ENCODE data around the gene PPP1R2B. TPM values are rescaled to one million over a fixed set of nuclear protein-coding genes. Genes with fewer than 3 reads are reported as not detected.

Gene PPP1R2B
- total RNA-seq, 1 experiment from 2014 or later: not detected

DNA sequence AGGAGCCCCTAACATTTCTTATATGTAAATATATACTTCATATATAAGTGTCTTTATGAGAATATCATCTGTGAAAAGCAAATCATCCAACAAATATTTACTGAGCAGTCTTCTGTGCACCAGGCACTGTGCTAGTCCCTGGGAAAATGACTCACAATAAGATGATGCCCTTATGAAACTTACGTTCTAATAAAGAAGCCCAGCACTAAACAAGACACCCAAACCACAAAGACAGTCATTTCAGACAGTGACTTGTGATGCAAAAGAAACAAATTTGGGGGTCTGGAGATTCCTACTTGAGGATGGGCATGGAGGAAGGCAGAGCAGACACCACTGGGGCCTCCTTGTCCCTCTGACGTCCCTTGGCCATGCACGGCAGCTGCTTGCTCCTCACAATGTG is 30.6 kb upstream of the PPP1R2B start:
- Histone ChIP-seq H3K9me2 (ENCODE audit: insufficient read depth) (no peaks in the 10 kb centered on the region), H3K27ac (no peak overlapping the region), H3F3A (ENCODE audit: insufficient read depth, low read depth) (no peaks in the 10 kb centered on the region), H4K20me1 (ENCODE audit: insufficient read depth) (no peaks in the 10 kb centered on the region), H3K36me3 (ENCODE audit: low read depth) (no peaks in the 10 kb centered on the region), H3K9me3 (ENCODE audit: insufficient read depth, low read depth) (no peaks in the 10 kb centered on the region), H3K27me3 (ENCODE audit: insufficient read depth, low read depth) (peaks cover 3% of the 10 kb centered on the region; the same call in 1 of the 2 replicates), H2AFZ (no peak overlapping the region), H3K4me2 (no peak overlapping the region), H3K4me3 (no peak overlapping the region), H3K79me2 (ENCODE audit: low read depth) (no peaks in the 10 kb centered on the region), H3K4me1 (replicated peaks; ENCODE audit: insufficient read depth) (no peaks in the 10 kb centered on the region)
- POLR2A ChIA-PET (ENCODE audit: unreplicated experiment): no interaction called here
- BruUV-seq (replicated peaks): no TSS peak
- intact Hi-C loops (cut with micrococcal nuclease; ENCODE audit: unreplicated experiment): loop anchor here (5.0 kb wide), 1 partner anchor 1202 kb away; no protein-coding TSS in a partner anchor
- TF ChIP-seq, protein P1, sequence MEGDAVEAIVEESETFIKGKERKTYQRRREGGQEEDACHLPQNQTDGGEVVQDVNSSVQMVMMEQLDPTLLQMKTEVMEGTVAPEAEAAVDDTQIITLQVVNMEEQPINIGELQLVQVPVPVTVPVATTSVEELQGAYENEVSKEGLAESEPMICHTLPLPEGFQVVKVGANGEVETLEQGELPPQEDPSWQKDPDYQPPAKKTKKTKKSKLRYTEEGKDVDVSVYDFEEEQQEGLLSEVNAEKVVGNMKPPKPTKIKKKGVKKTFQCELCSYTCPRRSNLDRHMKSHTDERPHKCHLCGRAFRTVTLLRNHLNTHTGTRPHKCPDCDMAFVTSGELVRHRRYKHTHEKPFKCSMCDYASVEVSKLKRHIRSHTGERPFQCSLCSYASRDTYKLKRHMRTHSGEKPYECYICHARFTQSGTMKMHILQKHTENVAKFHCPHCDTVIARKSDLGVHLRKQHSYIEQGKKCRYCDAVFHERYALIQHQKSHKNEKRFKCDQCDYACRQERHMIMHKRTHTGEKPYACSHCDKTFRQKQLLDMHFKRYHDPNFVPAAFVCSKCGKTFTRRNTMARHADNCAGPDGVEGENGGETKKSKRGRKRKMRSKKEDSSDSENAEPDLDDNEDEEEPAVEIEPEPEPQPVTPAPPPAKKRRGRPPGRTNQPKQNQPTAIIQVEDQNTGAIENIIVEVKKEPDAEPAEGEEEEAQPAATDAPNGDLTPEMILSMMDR (conservative IDR thresholded peaks at IDR 0.05): no peak
- no peak for TF ChIP-seq EZH2 (IDR thresholded peaks at IDR 0.05; ENCODE audit: low read depth)
- no peak for DNase-seq
- CTCF ChIA-PET: no interaction called here

GRCh38 chr5:156819967-156820581 is 30.0 kb upstream of the PPP1R2B start:
- no peaks in the 10 kb centered on the region for H3K36me3 ChIP-seq (ENCODE audit: low read depth)
- no peak for DNase-seq
- ChIA-PET CTCF (no interaction called here), POLR2A (ENCODE audit: unreplicated experiment) (no interaction called here)
- no TSS peak for BruUV-seq (replicated peaks)
- H3K27ac ChIP-seq: no peak overlapping the region
- no peaks in the 10 kb centered on the region for H3K4me1 ChIP-seq (replicated peaks; ENCODE audit: insufficient read depth)
- no peaks in the 10 kb centered on the region for H4K20me1 ChIP-seq (ENCODE audit: insufficient read depth)
- H2AFZ ChIP-seq: no peak overlapping the region
- H3K9me2 ChIP-seq (ENCODE audit: insufficient read depth): no peaks in the 10 kb centered on the region
- no peaks in the 10 kb centered on the region for H3K9me3 ChIP-seq (ENCODE audit: insufficient read depth, low read depth)
- H3K4me3 ChIP-seq: no peak overlapping the region
- H3K79me2 ChIP-seq (ENCODE audit: low read depth): no peaks in the 10 kb centered on the region
- intact Hi-C loops (cut with micrococcal nuclease; ENCODE audit: unreplicated experiment): loop anchor here (5.0 kb wide), 1 partner anchor 1203 kb away; no protein-coding TSS in a partner anchor
- H3K27me3 ChIP-seq (ENCODE audit: insufficient read depth, low read depth): peaks cover 3% of the 10 kb centered on the region; the same call in 1 of the 2 replicates
- no peak overlapping the region for H3K4me2 ChIP-seq
- H3F3A ChIP-seq (ENCODE audit: insufficient read depth, low read depth): no peaks in the 10 kb centered on the region
- TF ChIP-seq, protein P1 (conservative IDR thresholded peaks at IDR 0.05): no peak
- TF ChIP-seq EZH2 (IDR thresholded peaks at IDR 0.05; ENCODE audit: low read depth): no peak

GRCh38 chr5:156824241-156824640 is 25.9 kb upstream of the PPP1R2B start:
- DNase-seq: no peak
- no peaks in the 10 kb centered on the region for H3K9me2 ChIP-seq (ENCODE audit: insufficient read depth)
- TF ChIP-seq EZH2 (IDR thresholded peaks at IDR 0.05; ENCODE audit: low read depth): no peak
- TF ChIP-seq, protein P1 (conservative IDR thresholded peaks at IDR 0.05): no peak
- BruUV-seq (replicated peaks): no TSS peak
- no peaks in the 10 kb centered on the region for H4K20me1 ChIP-seq (ENCODE audit: insufficient read depth)
- no peaks in the 10 kb centered on the region for H3K9me3 ChIP-seq (ENCODE audit: insufficient read depth, low read depth)
- H3K4me2 ChIP-seq: no peak overlapping the region
- no peaks in the 10 kb centered on the region for H3K4me1 ChIP-seq (replicated peaks; ENCODE audit: insufficient read depth)
- no peaks in the 10 kb centered on the region for H3K79me2 ChIP-seq (ENCODE audit: low read depth)
- no peak overlapping the region for H3K4me3 ChIP-seq
- H3K27ac ChIP-seq: no peak overlapping the region
- intact Hi-C loops (cut with micrococcal nuclease; ENCODE audit: unreplicated experiment): no loop called here
- H3F3A ChIP-seq (ENCODE audit: insufficient read depth, low read depth): no peaks in the 10 kb centered on the region
- peaks cover 3% of the 10 kb centered on the region; the same call in 1 of the 2 replicates for H3K27me3 ChIP-seq (ENCODE audit: insufficient read depth, low read depth)
- H3K36me3 ChIP-seq (ENCODE audit: low read depth): no peaks in the 10 kb centered on the region
- POLR2A ChIA-PET (ENCODE audit: unreplicated experiment): no interaction called here
- CTCF ChIA-PET: no interaction called here
- no peak overlapping the region for H2AFZ ChIP-seq
